ENCODE measurements around the gene CTAGE9.

GRCh38 chr6:131744432-131745287, 33.8 kb upstream of the CTAGE9 start:
- TF ChIP-seq CTCF (IDR thresholded peaks at IDR 0.05 in 4 of 5, conservative IDR thresholded peaks at IDR 0.05 in 1 of 5) (no peak), POLR2A (IDR thresholded peaks at IDR 0.05) (no peak)

Data from gastrocnemius medialis (tissue), 4 donors.